CD4-positive, alpha-beta T cell (primary cell): ENCODE results near the gene SCAMP1. TPM values are rescaled to one million over a fixed set of nuclear protein-coding genes. Genes with fewer than 3 reads are reported as not detected.

Experiments used
- ATAC-seq: fragments of 200-7000 bp; cut with Tn5 transposase; one replicate; pipeline ENCODE4 v1.10.0; 2022; ENCODE audit warnings: mild to moderate bottlenecking; ENCODE audit not compliant: poor library complexity
- CTCF ChIA-PET: fragments of 350-600 bp; sonication (Branson Sonifier 250); formaldehyde crosslinking; loops from one replicate; lab custom pipeline; 2021; ENCODE audit warnings: antibody characterized with exemption, inconsistent platforms; lab: Charles Lee
- POLR2A ChIA-PET: fragments of 350-600 bp; sonication (Branson Sonifier 250); formaldehyde crosslinking; loops from one replicate; lab custom pipeline; 2021; ENCODE audit warnings: antibody characterized with exemption, inconsistent platforms; lab: Charles Lee
- DNase-seq, 14 experiments: peaks; one replicate each; pipeline ENCODE4 v3.0.0-alpha.2; 2013 to 2020; ENCODE audit warnings: mixed read lengths in 2 of 14
- H3K27ac ChIP-seq, 2 donors: one replicate each; pipeline versions ENCODE4 v1.5.1 to v1.7.0; 2013; ENCODE audit warnings: low read length in 2 of 2, low read depth in 1 of 2, mild to moderate bottlenecking in 1 of 2
- H3K27me3 ChIP-seq, 2 experiments: 1 replicate in 1 of 2; 2 replicates in 1 of 2; pipeline versions ENCODE4 v1.6.1 to v1.7.0; 2013; ENCODE audit warnings: low read length in 2 of 2, control low read depth in 1 of 2, mild to moderate bottlenecking in 1 of 2, moderate library complexity in 1 of 2; ENCODE audit not compliant: insufficient read depth in 2 of 2, control insufficient read depth in 1 of 2
- H3K36me3 ChIP-seq: one replicate; pipeline ENCODE4 v1.6.1; 2013; ENCODE audit warnings: low read length, control low read depth; ENCODE audit not compliant: insufficient read depth
- H3K4me1 ChIP-seq: one replicate; pipeline ENCODE4 v1.6.1; 2013; ENCODE audit warnings: low read length, control low read depth; ENCODE audit not compliant: insufficient read depth
- H3K4me3 ChIP-seq: one replicate; pipeline ENCODE4 v1.5.1; 2013; ENCODE audit warnings: mild to moderate bottlenecking, low read length, moderate library complexity
- H3K9me3 ChIP-seq, 2 experiments: 1 replicate in 1 of 2; 2 replicates in 1 of 2; pipeline versions ENCODE4 v1.6.1 to v1.7.0; 2013; ENCODE audit warnings: low read length in 2 of 2, mild to moderate bottlenecking in 2 of 2, control low read depth in 1 of 2, moderate library complexity in 1 of 2; ENCODE audit not compliant: control insufficient read depth in 1 of 2, insufficient read depth in 1 of 2
- H3K27ac Mint-ChIP-seq: one replicate; pipeline ENCODE4 v1.8.0; 2020; ENCODE audit warnings: mixed read lengths
- H3K27me3 Mint-ChIP-seq: one replicate; pipeline ENCODE4 v1.8.0; 2021; ENCODE audit warnings: mixed read lengths
- H3K36me3 Mint-ChIP-seq: one replicate; pipeline ENCODE4 v1.8.0; 2021; ENCODE audit warnings: low read depth, mixed read lengths
- H3K4me1 Mint-ChIP-seq: one replicate; pipeline ENCODE4 v1.8.0; 2021; ENCODE audit warnings: low read depth, mixed read lengths
- H3K4me3 Mint-ChIP-seq: one replicate; pipeline ENCODE4 v1.8.0; 2020; ENCODE audit warnings: mild to moderate bottlenecking, mixed read lengths
- H3K9me3 Mint-ChIP-seq: one replicate; pipeline ENCODE4 v1.8.0; 2020; ENCODE audit warnings: mixed read lengths
- intact Hi-C, 2 experiments: fragments of 100-400 bp; cut with DNase I in 1 of 2; cut with micrococcal nuclease in 1 of 2; formaldehyde crosslinking; loops; one replicate each; pipeline versions ENCODE4 v1.15.1 to v1.9.0; 2023 to 2025; cut with DNase I, micrococcal nuclease
- total RNA-seq, 174 experiments: library from RNA in 2 of 174; stranded (reverse) in 2 of 174; gene quantifications; one replicate each; pipeline ENCODE4 v1.2.3 and lab custom pipeline; 2021 to 2026
- TF ChIP-seq, protein P1 (sequence below): fragments of 200-600 bp; IDR thresholded peaks from one replicate; pipeline ENCODE4 v1.8.0; 2022; ENCODE audit warnings: antibody characterized with exemption, mild to moderate bottlenecking

SCAMP1 gene
- total RNA-seq, 2 experiments from 2014 or later: 16.0 to 18.4 TPM

DNA sequence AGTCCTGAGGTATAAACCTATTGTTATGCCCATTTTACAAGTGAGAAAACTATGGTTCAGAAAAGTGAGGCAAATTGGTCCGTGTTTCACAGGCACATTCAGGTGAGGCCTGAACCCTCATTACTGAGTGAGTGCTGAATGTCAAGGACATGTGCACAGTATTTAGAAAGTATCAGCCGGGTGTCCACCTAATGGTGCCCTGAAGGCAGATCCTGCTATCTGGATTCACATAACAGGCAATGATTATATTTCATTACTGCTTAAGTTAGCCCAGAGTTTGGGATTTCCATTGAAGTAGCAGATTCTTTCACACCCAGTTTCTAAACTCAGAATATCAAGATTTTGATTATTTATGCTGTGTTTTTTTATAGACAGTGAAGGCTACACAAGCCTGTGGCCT is 145.4 kb downstream of the SCAMP1 start:
- H3K27me3 Mint-ChIP-seq: peaks cover 91% of the 10 kb centered on the region
- no peaks in the 10 kb centered on the region for H3K9me3 Mint-ChIP-seq
- ChIA-PET CTCF (no interaction called here), POLR2A (no interaction called here)
- H3K4me3 Mint-ChIP-seq: no peak overlapping the region
- Histone ChIP-seq H3K4me3 (no peak overlapping the region), H3K4me1 (peaks cover 17% of the 10 kb centered on the region), H3K27ac (no peak overlapping the region), H3K36me3 (no peaks in the 10 kb centered on the region), H3K27me3 (peaks cover 30 to 50% of the 10 kb centered on the region in 2 experiments), H3K9me3 (no peaks in the 10 kb centered on the region)
- no peak overlapping the region for H3K27ac Mint-ChIP-seq
- no peak for DNase-seq
- intact Hi-C loops: no loop called here
- no peaks in the 10 kb centered on the region for H3K36me3 Mint-ChIP-seq
- no peak for ATAC-seq
- peaks cover 20% of the 10 kb centered on the region for H3K4me1 Mint-ChIP-seq
- TF ChIP-seq, protein P1, sequence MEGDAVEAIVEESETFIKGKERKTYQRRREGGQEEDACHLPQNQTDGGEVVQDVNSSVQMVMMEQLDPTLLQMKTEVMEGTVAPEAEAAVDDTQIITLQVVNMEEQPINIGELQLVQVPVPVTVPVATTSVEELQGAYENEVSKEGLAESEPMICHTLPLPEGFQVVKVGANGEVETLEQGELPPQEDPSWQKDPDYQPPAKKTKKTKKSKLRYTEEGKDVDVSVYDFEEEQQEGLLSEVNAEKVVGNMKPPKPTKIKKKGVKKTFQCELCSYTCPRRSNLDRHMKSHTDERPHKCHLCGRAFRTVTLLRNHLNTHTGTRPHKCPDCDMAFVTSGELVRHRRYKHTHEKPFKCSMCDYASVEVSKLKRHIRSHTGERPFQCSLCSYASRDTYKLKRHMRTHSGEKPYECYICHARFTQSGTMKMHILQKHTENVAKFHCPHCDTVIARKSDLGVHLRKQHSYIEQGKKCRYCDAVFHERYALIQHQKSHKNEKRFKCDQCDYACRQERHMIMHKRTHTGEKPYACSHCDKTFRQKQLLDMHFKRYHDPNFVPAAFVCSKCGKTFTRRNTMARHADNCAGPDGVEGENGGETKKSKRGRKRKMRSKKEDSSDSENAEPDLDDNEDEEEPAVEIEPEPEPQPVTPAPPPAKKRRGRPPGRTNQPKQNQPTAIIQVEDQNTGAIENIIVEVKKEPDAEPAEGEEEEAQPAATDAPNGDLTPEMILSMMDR: no peak

DNA sequence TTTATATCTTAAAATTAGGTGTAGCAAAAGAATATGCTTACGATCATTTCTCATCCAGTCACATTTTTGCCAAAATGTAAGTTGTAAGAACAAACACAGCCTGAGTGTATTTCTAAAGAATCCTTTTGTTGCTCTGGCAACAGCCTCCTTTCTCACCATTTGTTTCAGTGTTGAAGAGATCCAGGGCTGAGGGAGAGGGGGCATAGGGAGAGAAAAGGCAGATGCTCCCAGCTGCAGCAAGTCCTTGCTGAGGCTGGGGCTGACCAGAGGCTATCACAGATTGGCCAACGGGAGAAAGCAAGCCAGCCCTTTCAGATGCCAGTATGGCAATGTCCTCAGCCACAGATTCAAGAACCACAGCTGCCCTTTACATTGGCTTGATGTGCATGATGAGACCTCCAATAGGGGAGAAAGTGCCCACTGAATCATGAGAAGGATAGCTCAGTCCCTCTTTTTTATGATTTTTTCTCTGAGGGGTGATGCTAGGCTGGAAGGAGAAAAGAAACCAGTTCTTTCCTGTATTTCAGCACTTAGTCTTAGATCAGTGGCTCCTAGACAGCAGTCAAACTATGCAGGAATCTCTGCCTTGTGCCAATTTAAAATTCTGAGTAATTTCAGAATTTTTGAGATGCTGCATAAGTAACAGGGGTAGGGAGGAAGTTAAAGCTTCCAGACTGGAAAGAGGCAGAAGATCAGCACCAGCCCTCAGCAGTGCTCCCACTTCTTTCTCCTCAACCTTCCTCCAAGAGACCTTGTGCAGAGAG is 146.0 kb downstream of the SCAMP1 start:
- Mint-ChIP-seq H3K4me3 (no peak overlapping the region), H3K36me3 (no peaks in the 10 kb centered on the region), H3K4me1 (peaks cover 20% of the 10 kb centered on the region), H3K9me3 (no peaks in the 10 kb centered on the region), H3K27me3 (peaks cover 91% of the 10 kb centered on the region), H3K27ac (no peak overlapping the region)
- ChIA-PET POLR2A (no interaction called here), CTCF (no interaction called here)
- H3K27ac ChIP-seq: no peak overlapping the region
- TF ChIP-seq, protein P1: no peak
- no peaks in the 10 kb centered on the region for H3K9me3 ChIP-seq
- ATAC-seq (no peak), DNase-seq (no peak)
- no peaks in the 10 kb centered on the region for H3K36me3 ChIP-seq
- peaks cover 21% of the 10 kb centered on the region for H3K4me1 ChIP-seq
- H3K27me3 ChIP-seq: peaks cover 31 to 52% of the 10 kb centered on the region in 2 experiments
- H3K4me3 ChIP-seq: no peak overlapping the region
- intact Hi-C loops: no loop called here

DNA sequence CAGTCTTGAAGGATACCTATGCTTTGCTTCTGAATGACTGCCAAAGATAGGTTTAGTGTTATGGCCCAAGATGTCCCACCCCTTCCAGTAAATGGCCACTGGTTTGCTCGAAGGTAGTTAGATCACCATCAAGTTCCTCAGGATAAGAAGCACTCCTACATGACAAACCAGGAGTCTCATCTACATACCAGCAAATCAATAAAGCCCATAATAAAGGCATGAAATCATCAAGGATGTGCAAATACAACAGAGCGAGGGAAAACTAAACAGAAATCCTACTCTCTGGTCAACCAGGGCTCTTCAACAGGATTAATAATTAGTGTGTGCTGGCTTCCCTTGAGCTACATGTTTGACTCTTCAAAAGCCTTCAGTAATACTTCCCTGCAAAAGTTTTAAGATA is 147.1 kb downstream of the SCAMP1 start:
- ChIA-PET POLR2A (interaction anchor here (0.6 kb wide), 1 partner anchor 942 kb away, joined by 3 read pairs; no protein-coding TSS in a partner anchor), CTCF (no interaction called here)
- peaks cover 91% of the 10 kb centered on the region for H3K27me3 Mint-ChIP-seq
- H3K4me1 ChIP-seq: peaks cover 21% of the 10 kb centered on the region
- intact Hi-C loops: no loop called here
- H3K9me3 ChIP-seq: no peaks in the 10 kb centered on the region
- H3K9me3 Mint-ChIP-seq: no peaks in the 10 kb centered on the region
- H3K4me3 ChIP-seq: no peak overlapping the region
- H3K36me3 Mint-ChIP-seq: no peaks in the 10 kb centered on the region
- no peak overlapping the region for H3K27ac Mint-ChIP-seq
- no peak for DNase-seq
- H3K27me3 ChIP-seq: peaks cover 34 to 59% of the 10 kb centered on the region in 2 experiments
- H3K36me3 ChIP-seq: no peaks in the 10 kb centered on the region
- TF ChIP-seq, protein P1: no peak
- no peak overlapping the region for H3K4me3 Mint-ChIP-seq
- H3K4me1 Mint-ChIP-seq: peaks cover 20% of the 10 kb centered on the region
- no peak overlapping the region for H3K27ac ChIP-seq
- no peak for ATAC-seq
